Keratinocyte (primary cell): ENCODE measurements around the gene SULF2. TPM values are rescaled to one million over a fixed set of nuclear protein-coding genes. Genes with fewer than 3 reads are reported as not detected.

Experiments
- DNase-seq: peaks from one replicate; pipeline ENCODE4 v3.0.0-alpha.2; 2011; ENCODE audit warnings: low read depth, missing footprints, low spot score
- FAIRE-seq: peaks from 2 replicates; lab custom pipeline; 2011; peaks lifted over from hg19 to GRCh38; lab: Jason Lieb, UNC
- H2AFZ ChIP-seq: 2 replicates; pipeline ENCODE4 v1.6.0; 2012; ENCODE audit warnings: low read length, control low read depth, inconsistent platforms; ENCODE audit not compliant: control insufficient read depth
- H3K27ac ChIP-seq: 2 replicates; pipeline ENCODE4 v1.5.1; 2011; ENCODE audit warnings: low read length; ENCODE audit not compliant: control insufficient read depth, insufficient read depth
- H3K27me3 ChIP-seq: 3 replicates; pipeline ENCODE4 v1.6.0; 2011; ENCODE audit warnings: low read length; ENCODE audit not compliant: control insufficient read depth, insufficient read depth; ENCODE audit errors: extremely low read depth
- H3K36me3 ChIP-seq, 2 experiments: 2 replicates in 1 of 2; 3 replicates in 1 of 2; pipeline ENCODE4 v1.5.1; 2011; ENCODE audit warnings: low read length in 2 of 2, mild to moderate bottlenecking in 1 of 2; ENCODE audit not compliant: control insufficient read depth in 2 of 2, insufficient read depth in 2 of 2; ENCODE audit errors: extremely low read depth in 1 of 2
- H3K4me1 ChIP-seq: 3 replicates; pipeline ENCODE4 v1.5.1; 2011; ENCODE audit warnings: low read length; ENCODE audit not compliant: control insufficient read depth, insufficient read depth; ENCODE audit errors: extremely low read depth
- H3K4me2 ChIP-seq: 3 replicates; pipeline ENCODE4 v1.6.0; 2011; ENCODE audit warnings: low read depth, low read length; ENCODE audit not compliant: control insufficient read depth, insufficient read depth; ENCODE audit errors: extremely low read depth
- H3K4me3 ChIP-seq, 3 experiments: fragments of 200-600 bp in 1 of 3; sonication (generic) in 1 of 3; 2 replicates in 2 of 3; 3 replicates in 1 of 3; pipeline ENCODE4 v1.5.1; 2011 to 2016; ENCODE audit warnings: low read length in 3 of 3, mild to moderate bottlenecking in 3 of 3, control low read depth in 2 of 3, inconsistent platforms in 1 of 3, low read depth in 1 of 3, mixed read lengths in 1 of 3, mixed run types in 1 of 3, moderate library complexity in 1 of 3; ENCODE audit not compliant: control insufficient read depth in 2 of 3, insufficient read depth in 2 of 3; ENCODE audit errors: extremely low read depth in 1 of 3
- H3K79me2 ChIP-seq: 2 replicates; pipeline ENCODE4 v1.6.0; 2012; ENCODE audit warnings: low read length; ENCODE audit not compliant: control insufficient read depth, insufficient read depth
- H3K9ac ChIP-seq: 3 replicates; pipeline ENCODE4 v1.6.0; 2011; ENCODE audit warnings: low read length; ENCODE audit not compliant: control insufficient read depth, insufficient read depth; ENCODE audit errors: extremely low read depth
- H3K9me1 ChIP-seq: 3 replicates; pipeline ENCODE4 v1.6.0; 2011; ENCODE audit warnings: low read length; ENCODE audit not compliant: control insufficient read depth, insufficient read depth; ENCODE audit errors: extremely low read depth
- H3K9me3 ChIP-seq: 2 replicates; pipeline ENCODE4 v1.5.1; 2012; ENCODE audit warnings: low read depth, low read length; ENCODE audit not compliant: control insufficient read depth
- H4K20me1 ChIP-seq: 3 replicates; pipeline ENCODE4 v1.6.0; 2011; ENCODE audit warnings: low read length; ENCODE audit not compliant: control insufficient read depth, insufficient read depth; ENCODE audit errors: extremely low read depth
- CTCF ChIP-seq, 3 experiments: IDR thresholded peaks in 1 of 3; conservative IDR thresholded peaks in 1 of 3; optimal IDR thresholded peaks in 1 of 3; 2 replicates in 2 of 3; 3 replicates in 1 of 3; pipeline versions ENCODE3 to v1.5.1; 2011; ENCODE audit warnings: low read length in 3 of 3, mild to moderate bottlenecking in 3 of 3, moderate library complexity in 2 of 3, control low read depth in 1 of 3, inconsistent platforms in 1 of 3; ENCODE audit not compliant: insufficient read depth in 2 of 3; ENCODE audit errors: extremely low read depth in 1 of 3
- EZH2 ChIP-seq: IDR thresholded peaks from one replicate; pipeline ENCODE4 v1.6.1; 2012; ENCODE audit warnings: inconsistent platforms, mild to moderate bottlenecking, low read length, moderate library complexity
- dilution Hi-C: fragments of 300-500 bp; cut with MboI; formaldehyde crosslinking; loops from one replicate; pipeline ENCODE4 v1.7.0; 2020; ENCODE audit warnings: low sequenced_read_pairs; ENCODE audit not compliant: extremely low pct_ligation_motif_present
- polyA plus RNA-seq, 5 experiments: library from polyadenylated mRNA; depleted of rRNA in 3 of 5; stranded (reverse) in 3 of 5; stranded (forward) in 1 of 5; unstranded in 1 of 5; fragments of >200 nt; gene quantifications; 1 replicate in 1 of 5; 2 replicates in 3 of 5; 3 replicates in 1 of 5; pipeline versions ENCODE4 v1.2.1 to v1.2.3, GENCODE V29; 2011 to 2012; ENCODE audit warnings: missing spikeins in 2 of 5, low read depth in 1 of 5, low replicate concordance in 1 of 5

SULF2 gene
- polyA plus RNA-seq, 1 donor (not counting 4 experiments of a cell fraction or from before 2014, with no cell fraction given), result 64.4 TPM

GRCh38 chr20:47727909-47728361 lies 57.3 kb downstream of the SULF2 start:
- DNase-seq, result no peak
- H4K20me1 ChIP-seq, result peaks cover 3% of the 10 kb centered on the region
- H3K9me3 ChIP-seq, result no peaks in the 10 kb centered on the region
- no peaks in the 10 kb centered on the region for H3K4me1 ChIP-seq
- no peak overlapping the region for H3K27ac ChIP-seq
- FAIRE-seq, result no peak
- H3K9ac ChIP-seq, result no peak overlapping the region
- TF ChIP-seq CTCF (optimal IDR thresholded peaks at IDR 0.05 in 1 of 3, IDR thresholded peaks at IDR 0.05 in 1 of 3, conservative IDR thresholded peaks at IDR 0.05 in 1 of 3; ENCODE audit: extremely low read depth in 1 of 3, insufficient read depth in 2 of 3, low read length in 3 of 3) (no peak), EZH2 (no peak)
- no peak overlapping the region for H2AFZ ChIP-seq
- dilution Hi-C loops, result no loop called here
- no peaks in the 10 kb centered on the region for H3K27me3 ChIP-seq
- peaks cover 14% of the 10 kb centered on the region for H3K79me2 ChIP-seq
- H3K9me1 ChIP-seq, result no peaks in the 10 kb centered on the region
- H3K4me2 ChIP-seq, result no peak overlapping the region
- no peak overlapping the region for H3K4me3 ChIP-seq
- H3K36me3 ChIP-seq, result peaks cover 7 to 30% of the 10 kb centered on the region in 2 experiments

- H2AFZ ChIP-seq, result no peak overlapping the region
- peaks cover 14% of the 10 kb centered on the region for H3K79me2 ChIP-seq
- no peak overlapping the region for H3K9ac ChIP-seq
- FAIRE-seq (no peak), DNase-seq (no peak)
- TF ChIP-seq EZH2 (no peak), CTCF (optimal IDR thresholded peaks at IDR 0.05 in 1 of 3, IDR thresholded peaks at IDR 0.05 in 1 of 3, conservative IDR thresholded peaks at IDR 0.05 in 1 of 3; ENCODE audit: extremely low read depth in 1 of 3, insufficient read depth in 2 of 3, low read length in 3 of 3) (no peak)
- no peaks in the 10 kb centered on the region for H3K4me1 ChIP-seq
- H3K4me3 ChIP-seq, result no peak overlapping the region
- H3K27me3 ChIP-seq, result no peaks in the 10 kb centered on the region
- H3K4me2 ChIP-seq, result no peak overlapping the region
- peaks cover 3% of the 10 kb centered on the region for H4K20me1 ChIP-seq
- H3K36me3 ChIP-seq, result peaks cover 7 to 30% of the 10 kb centered on the region in 2 experiments
- H3K9me3 ChIP-seq, result no peaks in the 10 kb centered on the region
- no peak overlapping the region for H3K27ac ChIP-seq
- dilution Hi-C loops, result no loop called here
- no peaks in the 10 kb centered on the region for H3K9me1 ChIP-seq
Measured at GRCh38 chr20:47727170-47727880, 58.0 kb downstream of the SULF2 start.
